Measurements from ENCODE around the gene SPINK13.
"Not testable (repeated sequence)": the region's sequence is repeated elsewhere in the genome, so short reads cannot be mapped to it uniquely, and the experiment has no call there.

SPINK13 gene, protein sequence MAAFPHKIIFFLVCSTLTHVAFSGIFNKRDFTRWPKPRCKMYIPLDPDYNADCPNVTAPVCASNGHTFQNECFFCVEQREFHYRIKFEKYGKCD

DNA sequence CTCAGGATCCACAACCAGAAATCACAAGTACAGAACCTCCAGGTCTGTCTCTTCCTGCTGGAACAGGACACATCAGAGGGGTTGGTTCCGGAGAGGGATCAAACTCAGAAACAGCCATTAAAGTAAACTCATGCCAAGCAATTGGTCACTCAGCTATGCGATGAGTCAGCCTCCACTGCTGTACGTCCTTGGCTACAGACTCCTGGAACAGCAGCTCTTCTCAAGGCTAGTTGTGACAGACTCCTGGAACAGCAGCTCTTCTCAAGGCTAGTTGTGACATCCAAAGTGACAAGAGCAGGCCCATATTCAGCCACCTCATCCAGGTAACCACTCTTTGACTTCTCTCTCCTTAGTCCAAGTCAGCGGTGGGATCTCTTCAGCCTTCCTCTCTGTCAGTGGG, at the start of gene SPINK13:
Gene SPINK13, plus strand, starts transcription at position 229 of the 400 bp plus-strand sequence. CDS start 1,279 bp downstream, outside the sequence.
- DNase-seq: no peak

DNA sequence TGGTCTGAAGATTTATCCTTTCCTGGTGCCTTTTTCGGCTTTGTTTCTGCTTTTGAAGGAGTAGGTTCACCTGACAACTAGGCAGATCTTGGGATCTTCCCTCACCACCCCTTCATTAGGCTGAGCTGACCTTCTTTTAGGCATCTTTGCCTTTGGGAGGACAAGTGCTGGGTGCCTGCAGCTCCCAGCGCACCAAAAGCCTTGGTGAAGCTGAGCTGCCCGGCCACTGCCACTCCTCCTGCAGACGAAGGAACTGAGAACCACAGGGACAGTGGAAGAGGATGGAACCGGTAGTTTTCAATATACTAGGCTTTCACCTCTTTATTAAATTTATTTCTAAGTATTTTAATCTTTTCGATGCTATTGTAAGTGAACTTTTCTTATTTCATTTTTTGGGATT, 47.1 kb upstream of the SPINK13 start:
- no peak for DNase-seq

DNA sequence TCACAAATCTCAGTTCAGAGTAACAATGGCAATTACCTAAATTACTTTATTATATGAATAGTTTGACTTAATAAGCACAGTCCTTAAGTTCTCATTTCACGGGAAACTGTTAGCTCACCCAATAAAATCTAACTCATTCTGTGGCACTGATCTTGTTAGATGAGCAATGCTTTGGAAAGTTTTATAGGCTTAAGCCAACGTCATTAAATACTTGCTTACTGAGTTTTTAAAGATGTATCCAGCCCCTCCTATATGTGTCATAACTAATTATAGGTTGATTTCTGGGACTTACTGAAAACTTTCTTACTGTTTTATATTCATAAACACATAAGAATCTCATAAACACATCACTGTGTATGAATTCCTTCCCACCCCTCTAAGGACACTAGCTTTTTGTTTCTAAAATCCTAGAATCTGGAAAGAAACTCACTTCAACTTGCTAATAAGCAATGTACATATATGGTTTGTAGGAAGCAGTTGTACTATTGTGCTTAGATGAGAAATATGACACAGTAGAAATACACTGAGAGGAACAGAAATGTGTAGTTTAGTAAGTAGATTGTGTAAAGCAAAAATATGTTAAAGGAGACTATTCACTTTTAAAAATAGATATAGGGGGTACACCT, 44.4 kb upstream of the SPINK13 start:
- DNase-seq: no peak

DNA sequence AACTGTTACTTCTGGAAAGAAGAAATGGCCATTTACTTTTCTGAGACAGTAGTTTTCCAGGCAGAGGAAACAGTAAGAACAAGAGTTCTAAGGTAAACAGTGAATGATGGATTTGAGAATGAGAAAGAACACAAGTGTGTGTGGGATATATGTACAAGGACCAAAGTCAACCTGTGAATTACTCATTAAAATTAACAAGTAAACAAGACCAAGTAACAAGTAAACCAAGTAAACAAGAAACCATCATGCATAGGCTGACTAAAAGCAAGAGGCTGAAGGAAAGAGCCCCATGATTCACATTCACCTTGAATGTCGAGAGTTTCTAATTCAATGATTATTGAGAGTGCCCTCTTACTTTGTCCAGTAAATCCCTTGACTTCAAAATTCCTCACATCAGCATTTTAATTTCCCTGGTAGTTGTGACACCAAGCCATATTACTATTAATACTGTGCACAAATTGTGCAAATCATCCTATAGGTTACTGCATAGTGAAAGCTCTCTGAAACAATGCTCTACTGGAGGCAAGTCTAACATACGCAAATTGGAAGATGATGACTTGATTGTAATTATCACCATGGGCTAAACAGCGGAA, 40.1 kb upstream of the SPINK13 start:
- DNase-seq: no peak

DNA sequence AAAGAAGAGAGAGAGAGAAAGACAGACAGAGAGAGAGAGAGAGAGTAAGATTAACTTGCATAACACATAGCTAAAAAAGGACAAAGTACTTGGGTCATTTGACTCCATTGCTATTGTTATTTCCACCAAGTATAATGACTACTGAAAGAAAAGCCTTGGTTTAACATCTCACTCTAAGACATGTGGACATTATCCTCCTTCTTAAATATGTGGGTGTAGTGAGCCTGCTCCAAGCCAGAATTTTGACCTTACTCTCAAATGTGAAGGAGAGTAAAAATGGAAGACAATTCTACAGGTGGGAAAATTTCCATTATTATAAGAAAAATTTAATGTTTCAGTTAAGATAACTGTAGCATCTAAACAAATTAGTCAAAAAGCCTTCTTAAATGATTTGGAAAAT, 38.8 kb upstream of the SPINK13 start:
- no peak for DNase-seq

DNA sequence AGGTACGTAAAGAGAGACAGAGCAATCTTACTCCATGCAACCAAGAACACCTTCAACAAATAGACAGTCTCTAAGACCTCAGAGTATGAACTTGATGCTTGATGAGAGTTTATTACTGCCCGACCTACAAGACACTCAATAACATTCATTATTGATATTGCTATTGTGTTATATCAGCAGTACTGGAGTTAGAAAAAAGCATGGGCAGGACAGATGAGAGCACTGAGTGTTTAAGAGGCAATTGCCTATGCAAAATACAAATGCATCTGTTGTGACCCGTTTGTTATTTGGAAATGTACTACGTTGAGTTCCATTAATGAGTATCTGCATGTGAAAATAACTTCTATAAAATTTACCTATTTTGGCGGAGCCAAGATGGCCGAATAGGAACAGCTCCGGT, 38.4 kb upstream of the SPINK13 start:
- no peak for DNase-seq

DNA sequence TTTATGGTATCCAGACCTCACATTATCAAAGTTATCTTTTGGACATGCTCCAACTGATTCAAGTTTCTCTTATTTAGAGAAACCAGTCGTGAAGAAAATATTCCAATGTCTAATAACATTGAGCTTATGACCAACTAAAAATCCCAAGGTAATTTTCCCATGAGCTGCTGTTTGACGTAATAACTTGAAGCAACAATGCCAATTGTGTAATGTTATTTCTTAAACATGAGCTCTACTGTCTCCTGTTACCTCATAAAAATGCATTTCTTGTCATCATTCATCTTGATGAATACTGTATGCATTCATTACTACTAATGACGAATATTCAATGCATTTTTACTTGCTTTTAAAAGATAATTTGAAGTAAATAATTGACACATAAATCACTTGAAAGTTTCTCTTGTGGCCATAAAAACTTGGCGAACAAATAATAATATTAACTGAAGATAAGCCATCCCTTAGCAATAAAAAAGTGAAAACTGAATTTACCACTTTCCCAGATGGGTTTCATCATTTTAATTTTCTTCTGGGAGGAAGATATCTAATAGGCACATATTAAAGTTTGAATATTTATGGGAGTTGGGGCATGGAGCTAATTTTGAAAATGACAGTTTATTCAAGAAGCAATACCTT, 30.7 kb upstream of the SPINK13 start:
- DNase-seq: no peak

DNA sequence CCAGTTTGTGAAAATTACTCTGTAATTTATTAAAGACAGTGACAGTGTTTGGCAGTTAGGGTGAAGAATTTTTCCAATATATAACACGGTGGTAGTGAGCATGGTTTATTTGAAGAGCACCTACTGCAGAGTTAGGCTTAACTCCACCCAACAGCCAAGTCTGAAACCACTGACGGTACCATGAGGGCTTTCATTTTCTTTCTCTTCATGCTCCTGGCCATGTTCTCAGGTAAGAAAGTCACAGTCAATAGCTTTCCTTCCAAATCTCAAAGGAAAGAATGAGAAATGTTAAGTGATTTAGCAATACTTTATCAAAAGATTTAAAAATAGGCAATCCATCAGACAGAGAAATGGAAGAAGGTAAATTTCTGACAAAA, 30.2 kb upstream of the SPINK13 start, which contains the start of gene MARCOL:
Gene MARCOL, plus strand, starts transcription at position 108 of the 377 bp plus-strand sequence. Its CDS starts 73 bp downstream, at position 181.
- DNase-seq: no peak

DNA sequence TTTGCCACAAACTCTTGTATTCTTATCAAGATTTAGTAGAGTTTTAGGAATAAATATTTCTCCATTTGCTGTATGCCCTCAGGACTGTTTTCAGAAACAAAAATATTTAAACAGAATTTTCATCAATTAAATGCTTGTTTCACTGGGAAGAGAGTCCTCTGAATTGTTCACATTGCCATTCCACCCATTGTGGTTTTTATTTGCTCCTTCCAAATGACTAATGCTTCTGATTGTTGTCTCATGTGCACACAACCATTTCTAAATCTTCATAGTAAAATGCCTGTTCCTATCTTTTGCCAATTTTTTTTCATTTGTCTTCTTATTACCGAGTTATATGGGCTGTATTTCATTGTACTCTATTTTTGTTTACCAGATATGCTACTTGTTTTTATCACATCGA, 19.7 kb upstream of the SPINK13 start:
- DNase-seq: no peak

DNA sequence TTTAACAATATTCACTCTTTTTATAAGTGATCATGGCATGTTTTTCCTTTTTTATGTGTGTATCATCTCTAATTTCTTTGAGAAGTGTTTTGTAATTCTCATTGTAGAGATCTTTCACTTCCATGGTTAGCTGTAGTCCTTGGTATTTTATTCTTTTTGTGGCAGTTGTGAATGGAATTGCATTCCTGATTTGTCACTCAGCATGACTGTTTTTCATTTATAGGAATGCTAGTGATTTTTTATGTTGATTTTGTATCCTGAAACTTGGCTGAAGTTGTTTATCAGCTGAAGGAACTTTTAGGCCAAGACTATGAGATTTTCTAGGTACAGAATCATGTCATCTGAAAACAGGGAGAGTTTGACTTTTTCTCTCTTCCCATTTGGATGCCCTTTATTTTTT, 13.1 kb upstream of the SPINK13 start:
- no peak for DNase-seq

DNA sequence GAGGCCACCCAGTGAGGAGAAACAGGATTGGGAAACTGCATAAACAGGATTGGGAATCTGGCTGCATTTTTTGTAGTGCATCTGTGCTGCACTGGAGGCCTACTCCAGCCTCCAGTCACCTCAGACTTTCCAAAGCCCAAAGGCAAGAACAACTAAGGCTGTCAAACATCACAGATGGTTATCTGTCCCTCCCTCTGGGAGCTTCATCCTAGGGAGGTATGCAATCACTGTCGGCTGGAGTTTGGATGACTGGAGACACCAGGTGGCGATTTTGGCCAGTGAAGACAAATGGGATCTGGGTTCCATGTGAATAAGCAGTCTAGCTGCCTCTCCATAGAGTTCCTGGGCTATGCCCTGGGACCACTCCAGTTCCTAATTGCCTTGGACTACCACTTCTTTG, 9.3 kb upstream of the SPINK13 start:
- DNase-seq: no peak

DNA sequence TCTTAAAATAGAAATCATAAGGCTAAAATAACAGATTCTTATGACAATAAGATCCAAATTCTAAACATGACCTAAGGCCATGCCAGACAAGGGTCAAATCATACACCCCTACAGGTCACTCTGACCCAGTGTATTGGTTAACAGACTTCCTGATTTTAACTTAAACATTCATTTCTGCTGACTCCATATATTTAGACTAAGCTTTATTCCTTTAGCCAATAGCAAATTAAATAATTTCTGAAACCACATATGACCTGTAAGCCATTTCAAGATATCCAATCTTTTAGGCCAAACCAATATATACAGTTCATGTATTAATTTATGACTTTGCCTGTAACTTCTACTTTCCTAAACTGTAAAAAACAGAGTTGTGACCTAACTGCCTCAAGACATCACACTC, 7.4 kb upstream of the SPINK13 start:
- DNase-seq: no peak

DNA sequence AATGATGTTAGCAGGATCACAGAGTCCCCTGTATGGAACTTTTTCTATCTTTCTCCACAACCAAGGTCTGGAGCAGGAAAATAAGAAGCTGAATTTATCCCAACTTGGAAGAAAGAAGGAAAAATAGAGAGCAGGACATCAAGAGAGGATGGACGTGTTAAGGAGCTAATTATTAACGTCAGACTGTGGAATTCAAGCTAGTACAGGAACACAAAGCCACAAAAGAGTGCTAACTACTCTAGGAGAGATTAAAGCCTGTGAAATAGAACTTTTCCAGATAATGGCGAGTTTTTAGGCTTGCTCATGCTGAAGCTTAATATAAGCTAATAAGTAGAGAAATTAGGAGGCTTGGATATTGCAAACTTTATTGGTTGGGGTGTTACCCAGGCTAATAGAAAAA, 632 bp upstream of the SPINK13 start:
- no peak for DNase-seq

DNA sequence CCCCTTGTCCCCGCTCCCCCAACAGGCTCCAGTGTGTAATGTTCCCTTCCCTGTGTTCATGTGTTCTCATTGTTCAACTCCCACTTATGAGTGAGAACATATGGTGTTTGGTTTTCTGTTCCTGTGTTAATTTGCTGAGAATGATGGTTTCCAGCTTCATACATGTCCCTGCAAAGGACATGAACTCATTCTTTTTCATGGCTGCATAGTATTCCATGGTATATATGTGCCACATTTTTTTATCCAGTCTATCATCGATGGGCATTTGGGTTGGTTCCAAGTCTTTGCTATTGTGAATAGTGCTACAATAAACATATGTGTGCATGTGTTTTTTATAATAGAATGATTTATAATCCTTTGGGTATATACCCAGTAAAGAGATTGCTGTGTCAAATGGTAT, 6.5 kb downstream of the SPINK13 start:
- not testable (repeated sequence) for DNase-seq

DNA sequence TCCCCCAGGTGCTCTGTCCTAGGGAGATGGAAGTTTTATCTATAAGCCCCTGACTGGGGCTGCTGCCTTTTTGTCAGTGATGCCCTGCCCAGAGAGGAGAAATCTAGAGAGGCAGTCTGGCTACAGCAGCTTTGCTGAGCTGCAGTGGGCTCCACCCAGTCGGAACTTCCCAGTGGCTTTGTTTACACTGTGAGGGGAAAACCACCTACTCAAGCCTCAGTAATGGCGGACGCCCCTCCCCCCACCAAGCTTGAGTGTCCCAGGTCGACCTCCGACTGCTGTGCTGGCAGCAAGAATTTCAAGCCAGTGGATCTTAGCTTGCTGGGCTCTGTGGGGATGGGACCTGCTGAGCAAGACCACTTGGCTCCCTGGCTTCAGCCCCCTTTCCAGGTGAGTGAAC, 12.3 kb downstream of the SPINK13 start:
- DNase-seq: not testable (repeated sequence)

DNA sequence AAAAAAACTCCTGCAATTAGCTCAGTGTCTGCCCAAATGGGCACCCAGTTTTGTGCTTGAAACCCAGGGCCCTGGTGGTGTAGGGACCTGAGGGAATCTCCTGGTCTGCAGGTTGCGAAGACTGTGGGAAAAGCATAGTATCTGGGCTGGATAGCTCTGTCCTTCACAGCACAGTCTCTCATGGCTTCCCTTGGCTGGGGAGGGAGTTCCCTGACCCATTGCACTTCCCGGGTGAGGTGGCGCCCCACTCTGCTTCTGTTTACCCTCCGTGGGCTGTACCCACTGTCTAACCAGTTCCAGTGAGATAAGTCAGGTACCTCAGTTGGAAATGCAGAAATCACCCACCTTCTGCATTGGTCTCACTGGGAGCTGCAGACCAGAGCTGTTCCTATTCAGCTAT, 12.7 kb downstream of the SPINK13 start:
- not testable (repeated sequence) for DNase-seq

DNA sequence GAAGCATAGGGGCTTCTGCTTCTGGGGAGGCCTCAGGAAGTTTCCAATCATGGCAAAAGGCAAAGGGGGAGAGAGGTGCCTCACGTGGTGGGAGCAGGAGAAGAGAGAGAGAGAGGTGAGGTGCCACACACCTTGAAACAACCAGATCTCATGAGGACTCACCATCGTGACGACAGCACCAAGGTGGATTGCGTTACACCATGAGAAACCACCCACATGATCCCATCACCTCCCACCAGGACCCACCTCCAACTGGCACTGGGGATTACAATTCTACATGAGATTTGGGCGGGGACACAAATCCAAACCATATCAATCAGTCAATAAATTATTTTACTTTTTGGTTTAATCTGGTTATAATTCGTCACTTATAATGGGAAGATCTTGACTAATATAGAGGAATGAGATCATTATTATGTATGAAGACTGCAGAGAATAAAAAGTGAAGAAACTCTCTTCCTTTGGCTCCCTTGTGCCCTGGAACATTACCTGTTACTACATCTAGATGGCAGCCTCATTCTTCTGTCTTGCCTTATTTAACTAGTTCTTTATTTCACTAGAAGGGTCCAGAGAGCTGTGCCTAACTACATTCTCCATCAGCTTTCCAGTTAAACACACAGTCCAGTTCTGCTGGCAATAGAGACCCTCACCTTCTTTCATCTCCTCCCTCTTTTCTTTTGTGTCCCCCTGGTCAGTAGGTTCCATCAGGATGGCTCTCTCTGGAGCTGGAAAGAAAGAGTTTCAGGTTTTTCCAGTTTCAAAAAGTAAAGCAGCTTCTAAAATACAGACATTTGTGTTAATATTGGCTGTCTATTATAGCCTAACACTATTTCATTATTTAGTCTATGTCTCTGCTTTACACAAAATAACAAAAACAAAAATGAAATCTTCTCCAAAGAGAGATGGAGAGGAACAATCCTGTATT, 21.9 kb downstream of the SPINK13 start:
- DNase-seq: peak; percentile 13 to 18

DNA sequence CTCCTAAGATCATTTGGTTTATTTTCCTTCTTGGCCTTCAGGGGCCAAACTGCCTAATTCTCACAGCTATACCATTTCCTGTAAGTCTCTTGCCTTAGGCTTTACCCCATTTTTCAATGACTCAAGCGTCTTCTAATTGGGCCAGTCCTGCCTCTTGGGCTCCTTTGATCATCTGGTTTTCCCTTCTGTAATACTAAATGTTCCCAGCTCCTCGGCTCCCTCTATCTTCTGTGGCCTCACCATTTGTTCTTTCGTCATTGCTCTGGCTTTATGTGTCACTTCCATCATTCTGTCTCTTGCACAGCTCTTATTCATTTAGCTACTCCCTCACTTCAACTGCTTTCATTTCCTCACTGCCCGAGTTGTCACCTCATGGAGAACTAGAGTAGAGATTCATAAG, 29.1 kb downstream of the SPINK13 start:
- no peak for DNase-seq

DNA sequence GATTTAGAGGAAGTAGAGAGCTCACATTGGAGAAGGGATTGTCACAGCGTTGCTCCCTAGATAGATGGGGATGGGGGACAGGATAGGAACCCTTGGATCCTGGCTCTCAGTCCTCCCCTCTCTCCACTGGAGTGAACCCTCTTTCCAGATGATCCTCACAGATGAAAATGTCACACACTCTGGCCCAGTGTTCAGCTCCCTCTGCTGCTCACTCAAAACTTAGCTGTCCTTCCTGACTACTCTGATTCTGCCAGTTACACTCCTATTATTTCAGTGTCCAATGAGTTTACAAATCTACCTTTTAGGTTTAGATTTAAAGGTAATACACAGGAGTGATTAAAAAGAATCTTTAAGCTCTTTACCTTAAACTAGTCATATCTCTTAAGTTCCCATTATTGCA, 37.9 kb downstream of the SPINK13 start:
- DNase-seq: no peak

DNA sequence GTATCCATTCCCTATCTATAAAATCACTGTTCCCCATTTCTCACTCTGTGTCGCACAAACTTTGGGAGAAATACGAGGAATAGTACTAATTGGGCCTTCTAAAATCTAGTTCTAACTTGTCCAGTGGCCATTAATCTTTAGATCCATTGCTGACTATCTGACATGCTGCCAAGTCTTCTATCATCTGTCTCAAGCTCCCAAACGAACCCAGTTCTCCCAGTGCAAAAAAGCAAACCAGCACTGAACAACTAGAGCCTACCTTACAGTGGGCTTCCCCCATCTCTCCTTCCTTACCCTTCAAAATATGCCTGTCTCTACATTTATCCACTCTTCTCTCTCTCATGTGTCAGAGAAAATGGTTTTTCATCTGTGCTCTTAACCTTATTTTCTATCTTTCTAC, 40.4 kb downstream of the SPINK13 start:
- no peak for DNase-seq

DNA sequence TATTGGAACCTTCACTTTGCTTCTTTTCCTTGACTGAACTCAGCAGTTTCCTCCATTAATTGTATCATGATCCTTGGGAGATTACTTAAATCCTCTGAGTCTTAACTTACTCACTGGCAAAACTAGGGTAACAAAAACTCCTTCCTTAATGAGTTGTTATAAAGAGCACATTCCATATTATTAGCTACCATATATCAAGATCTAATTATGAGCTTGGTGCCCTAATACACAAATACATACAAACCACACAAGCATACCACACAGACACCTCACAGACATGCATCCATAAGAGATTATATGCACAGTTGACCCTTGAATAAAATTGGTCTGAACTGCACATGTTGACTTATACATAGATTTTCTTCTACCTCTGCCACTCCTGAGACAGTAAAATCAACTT, 41.2 kb downstream of the SPINK13 start:
- DNase-seq: no peak

DNA sequence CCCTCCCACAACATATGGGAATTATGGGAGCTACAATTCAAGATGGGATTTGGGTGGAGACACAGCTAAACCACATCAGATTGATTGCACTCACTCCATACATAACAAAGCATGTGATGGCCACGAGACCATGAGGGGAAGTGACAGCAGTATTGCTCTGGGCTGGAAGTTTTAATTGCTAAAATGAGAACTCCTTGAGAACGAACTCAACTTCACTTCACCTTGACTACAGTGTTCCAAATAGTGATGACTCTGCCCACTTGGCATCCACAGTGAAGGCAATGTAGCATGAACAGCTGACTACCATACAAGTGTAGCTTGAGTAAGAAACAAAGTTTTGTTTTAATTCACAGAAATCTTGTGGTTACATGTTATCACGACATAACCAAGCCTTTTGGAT, 42.9 kb downstream of the SPINK13 start:
- DNase-seq: no peak

DNA sequence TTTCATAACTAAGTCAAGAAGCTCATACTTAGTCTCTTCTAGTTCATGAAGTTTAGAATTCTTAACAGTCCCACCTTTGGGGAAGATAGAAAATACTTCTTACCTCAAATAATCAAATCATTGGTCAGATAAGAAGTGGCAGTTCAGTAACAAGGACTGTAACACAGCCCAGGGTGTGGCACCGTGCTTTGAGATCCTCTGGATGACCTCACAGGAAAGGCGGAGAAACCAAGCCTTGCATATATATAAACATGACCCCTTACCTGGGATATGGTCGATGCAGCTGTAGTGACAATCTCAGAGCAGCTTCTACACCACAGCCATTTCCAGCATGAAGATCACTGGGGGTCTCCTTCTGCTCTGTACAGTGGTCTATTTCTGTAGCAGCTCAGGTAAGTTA, 43.6 kb downstream of the SPINK13 start, which contains the start of gene SPINK7:
Gene SPINK7, plus strand, starts transcription at position 271 of the 400 bp plus-strand sequence. Its CDS starts 61 bp downstream, at position 332.
- DNase-seq: no peak
